ENCODE measurements around the gene F8A2.
"Not testable (repeated sequence)": the region's sequence is repeated elsewhere in the genome, so short reads cannot be mapped to it uniquely, and the experiment has no call there.

- not testable (repeated sequence) for TF ChIP-seq POLR2A, CTCF (IDR thresholded peaks at IDR 0.05)
Measured at GRCh38 chrX:155394747-155395276, 12.9 kb downstream of the F8A2 start.
